Activated CD8-positive, alpha-beta memory T cell treated with anti-CD3 and anti-CD28 coated beads for 48 hours (primary cell): ENCODE measurements around the gene PCMTD2.

Experiments
- DNase-seq, 3 experiments: peaks; one replicate each; pipeline ENCODE4 v3.0.0-alpha.2; 2020; ENCODE audit warnings: low read depth in 2 of 3, low spot score in 2 of 3

PCMTD2 gene

DNA sequence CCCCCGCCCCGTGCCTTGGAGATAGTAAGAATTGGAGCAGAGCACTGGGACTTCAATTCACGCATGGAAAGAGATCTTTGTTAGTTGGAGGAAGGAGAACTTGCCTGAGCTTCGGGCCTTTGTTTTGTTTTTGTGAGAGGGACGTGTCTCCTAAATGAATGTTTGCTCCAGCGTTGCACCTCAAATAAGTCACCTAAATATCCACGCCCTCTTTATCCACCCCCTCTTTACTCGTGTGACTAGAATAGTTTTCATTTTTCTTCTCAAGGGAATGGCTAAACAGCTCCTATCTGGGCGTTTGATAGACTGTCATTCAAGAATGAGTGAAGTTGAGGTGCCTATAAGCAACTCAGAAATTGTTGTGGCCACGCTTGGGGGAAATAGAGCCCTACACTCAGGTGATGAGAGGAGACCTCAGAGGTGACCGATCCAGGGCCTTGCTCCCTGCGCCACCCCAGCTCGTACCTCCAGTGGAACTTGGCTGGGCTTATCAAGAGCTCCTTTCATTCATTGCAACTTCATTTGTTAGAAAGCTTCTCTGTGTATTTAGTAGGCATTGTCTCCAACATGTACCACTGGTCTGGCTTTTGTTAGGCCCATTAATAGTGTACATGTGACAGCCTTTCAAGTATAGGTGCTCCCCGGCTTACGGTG is 861 bp downstream of the PCMTD2 start:
- no peak for DNase-seq

DNA sequence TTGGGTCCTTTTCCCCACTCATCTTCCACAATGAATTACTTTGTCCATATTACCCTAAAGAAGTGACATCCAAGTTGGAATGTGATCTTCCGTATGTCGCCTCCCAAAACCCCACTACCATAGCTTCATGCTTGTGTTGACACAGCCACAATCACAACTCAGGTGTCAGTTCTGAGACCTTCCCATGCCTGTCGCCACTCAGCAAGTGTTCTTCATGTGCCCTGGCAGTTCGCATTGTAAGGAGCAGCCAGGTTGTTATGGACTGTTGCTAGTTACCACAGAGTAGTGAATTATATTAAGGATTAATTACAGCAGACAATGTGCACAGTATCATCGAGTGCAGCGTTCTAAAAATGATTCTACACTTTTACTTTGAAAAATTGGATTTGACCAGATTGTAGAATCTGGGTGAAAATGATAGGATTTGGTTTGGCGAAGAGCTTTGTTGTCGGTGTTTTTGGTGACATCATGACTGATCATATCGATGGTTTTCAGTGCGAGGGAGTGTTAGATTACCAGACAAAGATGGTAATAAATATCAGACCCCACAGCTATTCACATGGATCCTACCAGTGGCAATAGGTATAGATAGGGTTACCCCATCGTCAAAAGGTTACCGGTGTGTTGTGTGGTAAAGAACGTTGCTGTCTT is 1.7 kb downstream of the PCMTD2 start:
- no peak for DNase-seq

DNA sequence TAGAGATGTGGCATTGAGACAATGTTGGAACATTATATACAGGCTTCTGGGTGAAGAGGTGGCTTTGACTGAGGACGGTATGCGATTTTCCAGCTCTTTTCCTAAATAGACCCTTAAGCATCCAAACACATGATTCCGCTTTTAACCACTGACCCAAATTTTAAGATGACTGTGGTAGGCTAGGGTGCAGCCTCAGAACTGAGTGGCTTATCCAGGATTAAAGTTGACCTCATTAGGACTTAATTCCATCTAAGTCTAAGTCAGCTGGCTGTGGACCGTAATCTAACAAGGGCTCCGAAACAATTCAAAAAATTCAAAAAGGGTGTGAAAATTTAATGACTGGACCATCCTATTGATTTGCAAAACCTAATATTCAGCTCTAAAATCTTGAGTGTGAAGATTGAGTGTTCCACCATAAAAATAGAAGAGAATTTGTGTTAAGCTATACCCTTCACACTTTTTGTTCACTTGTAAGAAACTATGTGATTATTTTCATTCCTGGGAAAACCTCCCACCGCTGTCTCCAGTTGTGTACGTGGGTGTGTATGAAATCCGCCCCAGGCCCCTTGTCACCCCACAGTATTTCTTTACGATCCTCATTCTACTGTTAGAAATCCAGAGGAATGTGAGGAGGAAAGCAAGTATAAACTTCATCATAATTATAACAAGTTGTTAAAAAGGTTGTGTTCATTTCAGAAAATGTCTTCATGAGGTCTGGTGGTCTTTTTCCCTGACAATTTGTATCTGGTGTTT is 2.7 kb downstream of the PCMTD2 start:
- no peak for DNase-seq

DNA sequence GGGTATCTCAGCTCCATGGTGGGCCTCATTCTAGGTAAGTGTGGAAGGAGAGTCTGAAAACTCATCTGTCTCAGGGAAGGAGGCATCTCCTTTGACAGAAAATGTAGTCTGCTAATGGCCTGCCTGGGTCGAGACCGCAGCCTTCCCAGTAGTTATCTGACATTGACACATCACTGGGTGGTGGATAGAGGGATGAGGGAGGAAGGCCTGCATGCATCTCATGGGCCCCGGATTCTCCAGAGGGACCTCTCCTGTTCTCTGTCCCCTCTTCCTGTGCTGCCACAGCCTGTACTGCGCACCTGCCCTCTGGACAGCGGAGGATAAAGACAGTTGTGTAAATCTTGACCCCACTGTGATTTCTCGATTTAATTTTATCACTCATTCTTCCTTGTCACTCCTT is 4.7 kb downstream of the PCMTD2 start:
- no peak for DNase-seq

DNA sequence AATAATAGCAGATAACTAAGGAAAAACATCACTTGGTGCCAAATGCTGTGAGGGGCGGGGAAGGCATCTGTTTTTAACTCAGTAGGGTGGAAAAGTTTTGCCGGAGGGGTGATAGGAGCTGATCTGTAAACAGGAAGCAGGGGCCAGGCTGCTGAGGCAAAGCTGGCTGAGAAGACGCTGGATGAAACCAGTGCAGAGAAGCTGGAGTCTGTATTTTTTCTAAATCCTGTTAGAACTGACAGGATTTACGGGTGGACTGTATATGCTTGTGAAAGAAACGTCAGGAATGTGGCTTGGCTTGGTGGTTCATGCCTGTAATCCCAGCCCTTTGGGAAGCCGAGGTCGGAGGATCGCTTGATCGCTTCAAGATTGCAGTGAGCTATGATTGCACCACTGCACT is 5.6 kb downstream of the PCMTD2 start:
- DNase-seq: no peak

DNA sequence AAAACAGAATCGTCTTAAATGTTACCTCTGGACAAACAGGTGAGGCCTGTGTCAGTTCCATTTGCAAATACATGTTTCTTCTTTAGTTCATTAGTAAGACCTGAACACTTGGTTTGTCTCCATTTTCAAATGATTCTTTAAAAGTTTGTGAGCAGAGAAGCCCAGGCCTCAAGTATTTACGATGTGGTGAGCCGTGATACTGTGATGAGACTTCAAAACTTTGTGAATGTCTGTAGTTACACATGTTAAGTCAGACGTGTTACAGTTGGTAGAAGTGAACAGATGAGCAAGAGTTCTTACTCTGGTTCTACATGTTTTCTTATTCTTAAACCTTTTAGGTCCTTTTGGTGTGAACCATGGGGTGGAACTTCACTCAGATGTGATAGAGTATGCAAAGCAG is 8.5 kb downstream of the PCMTD2 start:
- DNase-seq: no peak

DNA sequence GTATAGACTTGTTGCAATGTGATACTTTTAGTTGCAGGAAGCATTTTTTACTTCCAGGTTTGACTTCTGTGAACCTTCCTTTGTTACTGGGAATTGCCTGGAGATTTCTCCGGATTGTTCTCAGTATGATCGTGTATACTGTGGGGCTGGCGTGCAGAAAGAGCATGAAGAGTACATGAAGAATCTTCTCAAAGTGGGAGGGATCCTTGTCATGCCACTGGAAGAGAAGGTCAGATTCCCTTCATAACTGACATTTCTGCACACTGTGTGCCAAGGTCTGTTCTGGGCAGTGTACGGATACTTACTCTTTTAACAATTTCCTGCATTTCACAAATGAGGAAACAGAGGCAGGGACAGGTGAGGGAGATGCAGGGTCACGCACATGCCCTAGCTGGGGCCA is 9.7 kb downstream of the PCMTD2 start:
- DNase-seq: no peak

DNA sequence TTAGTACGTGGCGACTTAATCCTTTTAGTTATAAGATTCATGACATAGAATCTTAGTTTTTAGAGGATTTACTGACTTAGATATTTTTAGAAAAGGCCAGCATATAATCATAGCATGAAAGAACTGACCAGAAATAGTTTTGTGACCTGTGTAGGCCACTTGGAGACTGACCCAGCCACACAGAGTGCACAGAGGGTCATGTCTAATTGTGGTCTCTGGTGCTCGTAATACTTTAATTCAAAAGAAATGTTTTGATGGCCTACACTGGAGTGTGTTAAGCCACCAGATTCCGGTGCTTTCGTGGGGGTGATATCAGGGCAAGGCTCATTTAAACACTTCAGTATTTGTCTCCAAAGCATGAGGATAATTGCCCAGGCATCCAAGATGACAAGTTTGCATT is 11.4 kb downstream of the PCMTD2 start:
- no peak for DNase-seq

DNA sequence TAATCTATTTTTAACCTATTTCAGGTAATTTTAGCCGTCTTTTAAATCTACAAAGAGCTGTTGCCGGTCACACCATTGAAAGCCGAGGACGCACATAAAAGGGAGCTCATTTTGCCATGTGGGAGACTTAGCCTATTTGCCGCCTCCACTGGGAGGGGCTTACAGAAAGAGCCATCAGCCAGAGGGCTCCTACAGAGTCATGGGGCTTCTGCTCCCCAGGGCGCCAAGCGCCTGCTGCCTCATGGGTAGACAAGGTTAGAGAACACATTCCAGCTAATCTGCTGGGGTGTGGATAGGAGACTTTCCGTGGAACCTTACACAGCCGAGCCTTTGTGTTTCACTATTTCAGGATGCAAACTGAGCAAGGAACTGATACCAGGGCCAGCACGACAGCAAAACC is 12.6 kb downstream of the PCMTD2 start:
- DNase-seq: no peak

DNA sequence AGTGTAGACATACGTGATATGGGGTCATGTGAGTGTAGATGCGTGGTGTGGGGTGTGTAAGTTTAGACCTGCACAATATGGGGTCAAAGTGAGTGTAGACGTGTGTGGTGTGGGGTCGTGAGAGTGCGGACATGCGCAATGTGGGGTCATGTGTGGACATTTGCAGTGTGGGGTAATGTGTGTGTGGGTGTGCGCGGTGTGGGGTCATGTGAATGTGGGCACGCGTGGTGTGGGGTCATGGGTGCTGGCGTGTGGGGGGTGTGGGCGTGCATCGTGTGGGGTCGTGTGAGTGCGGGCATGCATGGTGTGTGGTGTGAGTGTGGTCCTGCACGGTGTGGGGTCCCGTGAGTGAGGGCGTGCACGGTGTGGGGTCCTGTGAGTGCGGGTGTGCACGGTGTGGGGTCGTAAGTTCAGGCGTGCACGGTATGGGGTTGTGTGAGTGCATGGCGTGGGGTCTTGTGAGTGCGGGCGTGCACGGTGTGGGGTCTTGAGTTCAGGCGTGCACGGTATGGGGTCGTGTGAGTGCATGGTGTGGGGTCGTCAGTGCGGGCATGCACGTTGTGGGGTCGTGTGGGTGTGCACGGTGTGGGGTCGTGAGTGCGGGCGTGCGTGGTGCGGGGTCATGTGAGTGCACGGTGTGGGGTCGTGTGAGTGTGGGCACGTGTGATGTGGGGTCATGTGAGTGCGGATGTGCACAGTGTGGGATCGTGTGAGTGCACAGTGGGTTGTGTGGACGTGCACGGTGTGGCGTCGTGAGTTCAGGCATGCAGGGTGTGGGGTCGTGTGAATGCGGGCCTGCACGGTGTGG is 14.3 kb downstream of the PCMTD2 start:
- no peak for DNase-seq

DNA sequence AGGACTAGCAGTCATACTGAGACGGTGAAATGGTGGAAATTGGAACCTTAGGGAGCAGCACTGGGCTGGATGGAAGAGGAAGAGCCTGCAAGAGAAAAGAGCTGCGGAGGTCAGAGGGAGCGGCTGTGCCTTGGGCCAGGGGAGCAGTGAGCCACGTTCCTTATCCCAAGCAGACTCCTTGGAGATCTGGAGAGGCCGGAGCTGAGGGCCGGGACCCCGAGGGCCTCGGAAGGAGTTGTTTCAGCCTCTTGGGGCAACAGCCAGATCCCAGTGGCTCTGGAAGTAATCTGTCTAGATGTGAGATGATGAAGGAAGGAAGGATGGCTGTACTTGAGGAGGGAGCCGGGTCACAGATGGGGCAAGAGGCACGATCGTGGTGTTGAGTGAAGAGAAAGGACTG is 16.1 kb downstream of the PCMTD2 start:
- no peak for DNase-seq

DNA sequence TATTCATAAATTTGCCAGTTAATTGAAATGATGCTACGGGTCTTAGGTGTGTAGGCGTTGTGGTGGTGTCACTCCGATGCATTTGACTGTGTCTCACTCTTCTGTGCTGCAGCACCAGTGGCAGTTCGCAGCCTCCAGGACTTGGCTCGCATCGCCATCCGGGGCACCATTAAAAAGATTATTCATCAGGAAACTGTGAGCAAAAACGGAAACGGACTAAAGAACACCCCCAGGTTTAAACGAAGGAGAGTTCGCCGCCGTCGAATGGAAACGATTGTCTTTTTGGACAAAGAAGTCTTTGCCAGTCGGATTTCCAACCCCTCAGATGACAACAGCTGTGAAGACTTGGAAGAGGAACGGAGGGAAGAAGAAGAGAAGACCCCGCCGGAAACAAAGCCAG is 17.6 kb downstream of the PCMTD2 start:
- no peak for DNase-seq

DNA sequence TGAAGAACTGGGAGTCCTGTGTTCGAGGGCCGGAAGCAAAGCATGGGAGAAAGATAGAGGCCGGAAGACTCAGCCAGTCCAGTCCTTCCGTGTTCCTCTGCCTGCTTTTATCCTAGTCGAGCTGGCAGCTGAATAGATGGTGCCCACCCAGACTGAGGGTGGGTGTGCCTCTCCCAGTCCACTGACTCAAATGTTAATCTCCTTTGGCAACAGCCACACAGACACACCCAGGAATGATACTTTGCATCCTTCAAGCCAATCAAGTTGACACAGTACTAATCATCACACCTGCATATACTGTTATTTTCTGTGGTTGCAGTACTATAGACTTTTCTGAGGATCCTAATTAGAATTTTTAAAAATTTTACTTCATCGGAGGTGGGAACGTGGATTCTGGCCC is 21.3 kb downstream of the PCMTD2 start:
- DNase-seq: no peak

DNA sequence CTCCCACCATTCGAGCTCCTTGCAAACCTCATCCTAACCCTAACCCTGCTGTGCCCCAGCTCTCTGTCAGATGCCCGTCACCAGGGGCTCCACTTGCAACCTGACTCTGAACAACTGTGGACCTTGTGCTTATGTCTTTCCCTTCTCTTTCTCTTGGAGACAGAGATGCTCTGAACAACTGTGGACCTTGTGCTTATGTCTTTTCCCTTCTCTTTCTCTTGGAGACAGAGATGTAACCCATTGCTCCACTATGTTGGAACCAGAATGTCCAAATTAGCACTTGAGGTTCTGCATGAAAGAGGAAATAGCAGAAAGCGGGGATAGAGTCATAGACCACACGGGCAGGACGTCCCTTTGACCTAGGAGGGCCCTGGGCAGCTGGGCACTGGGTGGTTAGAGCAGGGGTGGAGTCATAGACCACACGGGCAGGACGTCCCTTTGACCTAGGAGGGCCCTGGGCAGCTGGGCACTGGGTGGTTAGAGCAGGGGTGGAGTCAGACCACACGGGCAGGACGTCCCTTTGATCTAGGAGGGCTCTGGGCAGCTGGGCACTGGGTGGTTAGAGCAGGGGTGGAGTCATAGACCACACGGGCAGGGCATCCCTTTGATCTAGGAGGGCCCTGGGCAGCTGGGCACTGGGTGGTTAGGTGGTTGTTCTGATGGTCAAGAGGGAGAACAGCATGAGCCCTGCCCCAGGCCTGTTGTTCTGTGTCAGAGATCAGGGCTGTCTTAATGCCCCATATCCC is 22.2 kb downstream of the PCMTD2 start:
- no peak for DNase-seq

DNA sequence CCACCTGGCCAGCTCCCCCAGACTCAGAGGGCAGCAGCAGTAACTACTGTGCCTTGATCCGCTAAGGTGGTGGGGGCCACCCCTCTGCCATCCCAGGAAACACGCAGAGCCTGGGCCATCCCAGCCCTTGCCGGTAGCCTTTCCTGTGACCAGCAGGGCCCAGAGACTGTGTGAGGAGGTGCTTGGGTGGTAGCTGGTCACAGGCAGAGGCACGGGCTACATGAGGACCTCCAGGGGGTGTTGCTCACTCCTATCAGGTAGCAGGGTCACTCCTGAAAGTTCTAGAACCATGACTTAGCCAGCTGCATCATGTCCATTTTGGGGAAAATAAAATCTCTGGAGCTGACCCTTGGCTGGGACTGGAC is 22.8 kb downstream of the PCMTD2 start:
- no peak for DNase-seq

DNA sequence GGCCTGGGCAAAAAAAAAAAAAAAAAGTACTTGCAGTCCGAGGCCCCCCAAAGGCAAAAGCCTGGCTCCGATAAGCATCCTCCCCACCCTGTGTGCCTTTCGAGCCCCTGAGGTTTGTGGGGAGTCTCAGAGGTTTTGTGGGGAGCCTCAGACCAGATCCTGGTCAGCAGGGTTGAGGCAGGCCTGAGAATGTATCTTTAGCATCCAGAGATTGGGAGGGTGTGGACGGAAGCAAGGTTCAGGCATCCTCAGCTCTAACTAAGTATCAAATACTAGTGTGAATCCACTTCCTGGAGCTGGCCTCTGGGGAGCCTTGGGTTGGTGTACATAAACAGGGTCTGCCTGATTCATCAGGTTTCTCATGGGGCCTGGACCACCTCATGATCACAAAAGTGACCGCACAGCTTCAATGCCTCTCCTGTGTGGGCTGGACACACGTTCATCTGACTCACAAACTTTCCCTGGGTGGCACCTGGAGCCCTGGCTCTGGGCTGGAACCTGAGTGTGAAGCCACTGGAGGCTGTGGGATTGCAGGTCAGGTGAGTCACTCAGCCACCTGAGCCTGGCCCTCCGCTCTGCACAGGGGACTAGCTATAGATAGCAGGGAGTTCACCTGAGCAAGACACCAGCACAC is 24.4 kb downstream of the PCMTD2 start:
- no peak for DNase-seq

DNA sequence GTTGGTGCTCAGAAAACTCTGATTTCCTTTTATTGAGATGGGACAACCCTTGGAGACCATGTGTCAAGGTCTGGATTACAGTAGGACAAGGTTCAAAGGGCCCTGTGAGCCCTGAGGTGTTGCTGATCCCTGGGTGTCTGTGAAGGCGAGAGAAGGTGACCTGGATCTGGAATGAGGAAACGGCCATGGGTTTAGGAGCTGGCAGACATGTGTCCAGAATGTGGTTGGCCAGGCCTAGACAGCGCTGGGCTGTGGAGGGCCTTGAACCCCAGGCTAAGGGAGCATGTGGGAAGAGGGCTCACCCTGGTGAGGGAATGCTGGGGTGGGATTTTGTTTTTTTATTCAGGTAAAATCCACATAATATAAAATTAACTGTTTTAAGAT is 24.9 kb downstream of the PCMTD2 start:
- no peak for DNase-seq

DNA sequence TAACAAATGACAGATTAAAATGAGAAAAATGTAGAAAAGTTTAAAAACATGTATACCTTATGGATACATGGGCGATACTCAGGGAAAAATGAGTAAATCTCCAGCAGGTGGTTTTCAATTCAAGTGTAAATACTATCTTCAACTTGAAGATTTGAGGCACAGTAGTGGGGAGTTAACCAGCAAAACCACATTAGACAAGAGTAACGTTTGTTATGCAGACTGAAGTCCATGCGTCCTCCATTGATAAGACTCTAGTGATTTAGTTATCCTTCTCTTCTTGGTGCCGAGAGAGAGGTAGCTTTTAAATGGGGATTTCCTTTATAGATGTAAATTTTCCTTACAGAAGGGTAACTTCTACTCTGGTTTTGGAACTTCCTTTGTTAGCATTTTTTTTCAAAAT is 28.1 kb downstream of the PCMTD2 start:
- no peak for DNase-seq

DNA sequence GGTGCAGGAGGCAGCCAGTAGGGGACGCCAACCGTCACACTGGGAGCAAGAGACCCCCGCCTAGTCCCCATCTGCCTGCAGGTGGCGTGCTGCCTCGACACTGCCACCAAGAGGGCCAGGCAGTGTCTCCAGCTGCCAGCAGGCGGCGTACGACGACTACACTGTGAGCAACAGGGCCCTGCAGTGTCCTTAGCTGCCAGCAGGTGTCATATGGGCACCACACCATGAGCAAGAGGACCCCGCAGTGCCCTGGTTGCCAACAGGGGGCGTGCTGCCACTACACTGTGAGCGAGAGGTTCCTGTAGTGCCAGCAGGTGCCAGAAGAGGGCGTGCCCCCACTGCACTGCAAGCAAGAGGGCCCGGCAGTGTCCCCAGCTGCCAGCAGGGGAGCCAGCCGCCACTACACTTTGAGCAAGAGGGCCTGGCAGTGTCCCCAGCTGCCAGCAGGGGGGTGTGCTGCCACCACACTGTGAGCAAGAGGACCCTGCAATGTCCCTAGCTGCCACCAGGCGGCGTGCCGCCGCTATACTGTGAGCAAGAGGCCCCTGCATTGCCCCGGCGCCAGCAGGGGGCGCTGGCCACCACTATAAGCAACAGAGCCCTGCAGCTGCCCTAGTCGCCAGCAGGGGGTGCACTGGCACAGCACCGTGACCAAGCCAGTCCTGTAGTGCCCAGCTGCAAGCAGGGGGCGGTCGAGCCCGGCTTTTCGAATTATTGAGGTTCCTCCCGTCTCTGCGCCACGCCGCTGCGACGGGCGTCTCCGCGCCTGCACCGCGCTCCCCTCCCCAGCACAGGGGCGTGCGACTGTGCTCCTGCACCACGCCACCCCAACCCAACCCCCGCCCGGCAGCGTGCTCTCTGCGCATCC is 30.3 kb downstream of the PCMTD2 start:
- DNase-seq: peak; percentile 81 to 91 (median 84)
